Right lobe of liver (tissue), 4 donors: ENCODE results near the gene FHIT.

Experiments
- POLR2A ChIP-seq: fragments of 450-650 bp; IDR thresholded peaks from one replicate; pipeline ENCODE4 v1.6.1; 2017; ENCODE audit warnings: antibody characterized with exemption, mild to moderate bottlenecking
- TF ChIP-seq, protein P1 (sequence below), 4 donors: fragments of 200-600 bp in 3 of 4; fragments of 450-650 bp in 1 of 4; IDR thresholded peaks; one replicate each; pipeline versions ENCODE4 v1.5.1 to v1.8.0; 2016 to 2022; ENCODE audit warnings: antibody characterized with exemption in 4 of 4, mild to moderate bottlenecking in 2 of 4
- donor health status: DM: no; HTN: no; CAD: no.
- donor health status: DM: no; HTN: no; CAD: no.
- donor health status: DM: no; HTN: yes; CAD: no.

DNA sequence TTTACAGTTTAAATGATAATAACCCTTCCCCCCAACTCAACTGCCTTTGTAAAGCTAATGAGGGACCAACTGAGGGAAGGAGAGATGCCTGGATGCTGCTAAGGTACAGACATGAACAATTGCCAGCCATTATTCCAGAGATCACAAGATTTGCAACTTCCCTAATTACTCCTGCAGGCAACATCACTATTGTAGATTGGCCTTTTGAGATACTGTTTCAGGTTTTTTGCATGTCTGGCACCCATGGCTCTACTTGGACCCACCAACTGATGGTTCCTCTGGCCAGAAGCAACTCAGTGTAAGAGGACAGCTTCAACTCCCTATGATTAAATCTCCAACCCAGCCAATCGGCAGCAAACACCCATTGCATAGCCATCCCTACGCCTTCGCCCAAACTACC lies 478.7 kb downstream of the FHIT start:
- TF ChIP-seq, protein P1, sequence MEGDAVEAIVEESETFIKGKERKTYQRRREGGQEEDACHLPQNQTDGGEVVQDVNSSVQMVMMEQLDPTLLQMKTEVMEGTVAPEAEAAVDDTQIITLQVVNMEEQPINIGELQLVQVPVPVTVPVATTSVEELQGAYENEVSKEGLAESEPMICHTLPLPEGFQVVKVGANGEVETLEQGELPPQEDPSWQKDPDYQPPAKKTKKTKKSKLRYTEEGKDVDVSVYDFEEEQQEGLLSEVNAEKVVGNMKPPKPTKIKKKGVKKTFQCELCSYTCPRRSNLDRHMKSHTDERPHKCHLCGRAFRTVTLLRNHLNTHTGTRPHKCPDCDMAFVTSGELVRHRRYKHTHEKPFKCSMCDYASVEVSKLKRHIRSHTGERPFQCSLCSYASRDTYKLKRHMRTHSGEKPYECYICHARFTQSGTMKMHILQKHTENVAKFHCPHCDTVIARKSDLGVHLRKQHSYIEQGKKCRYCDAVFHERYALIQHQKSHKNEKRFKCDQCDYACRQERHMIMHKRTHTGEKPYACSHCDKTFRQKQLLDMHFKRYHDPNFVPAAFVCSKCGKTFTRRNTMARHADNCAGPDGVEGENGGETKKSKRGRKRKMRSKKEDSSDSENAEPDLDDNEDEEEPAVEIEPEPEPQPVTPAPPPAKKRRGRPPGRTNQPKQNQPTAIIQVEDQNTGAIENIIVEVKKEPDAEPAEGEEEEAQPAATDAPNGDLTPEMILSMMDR (IDR thresholded peaks at IDR 0.05), result no peak
- TF ChIP-seq POLR2A, result no peak
